Thyroid gland (tissue), 4 donors: ENCODE measurements around the gene KCTD4. TPM values are rescaled to one million over a fixed set of nuclear protein-coding genes. Genes with fewer than 3 reads are reported as not detected.
"Not testable (repeated sequence)": the region's sequence is repeated elsewhere in the genome, so short reads cannot be mapped to it uniquely, and the experiment has no call there.

Experiments
- DNase-seq, 2 donors: peaks; one replicate each; pipeline ENCODE4 v3.0.0-alpha.2; 2019
- H3K27ac ChIP-seq, 3 donors: fragments of 200-600 bp; sonication (generic); 1 replicate in 2 of 3; 2 replicates in 1 of 3; pipeline ENCODE4 v1.5.1; 2016 to 2019; ENCODE audit warnings: mild to moderate bottlenecking in 1 of 3, moderate library complexity in 1 of 3
- H3K27me3 ChIP-seq: fragments of 200-600 bp; sonication (generic); one replicate; pipeline ENCODE4 v1.5.1; 2019
- H3K36me3 ChIP-seq, 2 donors: fragments of 200-600 bp; sonication (generic); one replicate each; pipeline ENCODE4 v1.5.1; 2016 to 2019
- H3K4me1 ChIP-seq, 2 donors: fragments of 200-600 bp; sonication (generic); one replicate each; pipeline ENCODE4 v1.5.1; 2017 to 2019
- H3K4me3 ChIP-seq, 3 donors: fragments of 200-600 bp; sonication (generic); replicated peaks in 1 of 3; 1 replicate in 2 of 3; 2 replicates in 1 of 3; pipeline ENCODE4 v1.5.1; 2016; ENCODE audit warnings: mild to moderate bottlenecking in 1 of 3
- H3K9me3 ChIP-seq: fragments of 200-600 bp; sonication (generic); one replicate; pipeline ENCODE4 v1.5.1; 2017
- POLR2A ChIP-seq, 2 donors: fragments of 450-650 bp; IDR thresholded peaks; one replicate each; pipeline ENCODE4 v1.6.1; 2017; ENCODE audit warnings: antibody characterized with exemption in 2 of 2, mild to moderate bottlenecking in 2 of 2, moderate library complexity in 1 of 2
- WGBS, 2 donors: methylation state at CpG; one replicate each; pipeline ENCODE4 v1.1.5; 2017; 5-methylcytosine and 5-hydroxymethylcytosine counted together
- intact Hi-C: fragments of 100-400 bp; cut with DNase I; formaldehyde crosslinking; loops from one replicate; pipeline ENCODE4 v1.15.1; 2023
- total RNA-seq, 4 donors: library from RNA; depleted of rRNA; stranded (reverse); fragments of >200 nt; gene quantifications; one replicate each; pipeline ENCODE4 v1.2.3, GENCODE V29; 2016
- TF ChIP-seq, protein P1 (sequence below), 6 experiments: fragments of 200-600 bp in 3 of 6; fragments of 450-650 bp in 3 of 6; sonication (generic) in 3 of 6; IDR thresholded peaks; one replicate each; pipeline ENCODE4 v1.5.1; 2016 to 2019; ENCODE audit warnings: antibody characterized with exemption in 6 of 6, mild to moderate bottlenecking in 2 of 6, inconsistent platforms in 1 of 6, moderate library complexity in 1 of 6

The KCTD4 gene
- under 1 TPM in 1 of 4 donors, not detected in 3; 0.11 TPM for total RNA-seq

DNA sequence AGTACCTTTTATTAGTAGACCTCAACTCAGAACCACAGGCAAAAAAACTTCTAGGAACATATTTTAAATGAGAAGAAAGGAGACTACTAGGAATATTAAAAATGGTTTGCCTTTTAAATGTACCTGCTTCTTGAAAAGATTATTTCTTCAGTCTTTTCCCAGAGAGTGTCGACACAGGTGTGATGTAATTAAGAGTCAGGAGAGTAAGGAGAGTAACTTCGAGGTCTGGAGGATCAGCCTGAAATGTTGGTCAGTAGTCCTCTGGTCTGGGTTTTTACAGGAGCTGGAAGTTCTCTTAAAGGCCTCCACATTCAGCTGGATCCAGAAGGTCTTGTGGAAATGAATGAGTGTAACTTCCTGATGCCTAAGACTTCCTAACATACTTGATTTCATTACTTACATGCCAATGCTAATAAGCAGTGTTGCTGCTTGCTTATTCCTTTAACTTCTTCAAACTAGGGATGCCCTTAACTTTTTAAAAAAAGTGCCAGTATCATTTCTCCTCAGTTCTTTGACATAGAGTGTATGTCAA, at the start of gene KCTD4:
Gene KCTD4 (minus strand): TSS at position 345 of the 532 bp plus-strand sequence. CDS start 6,478 bp downstream, outside the sequence.
- DNase-seq: no peak
- no peak within 1 kb of the TSS for H3K4me3 ChIP-seq
- H3K36me3 ChIP-seq: no peaks in the 10 kb centered on the region
- 82 to 85% methylated on average over 2 of the region's 2 CpGs for WGBS, 2 donors
- TF ChIP-seq, protein P1, sequence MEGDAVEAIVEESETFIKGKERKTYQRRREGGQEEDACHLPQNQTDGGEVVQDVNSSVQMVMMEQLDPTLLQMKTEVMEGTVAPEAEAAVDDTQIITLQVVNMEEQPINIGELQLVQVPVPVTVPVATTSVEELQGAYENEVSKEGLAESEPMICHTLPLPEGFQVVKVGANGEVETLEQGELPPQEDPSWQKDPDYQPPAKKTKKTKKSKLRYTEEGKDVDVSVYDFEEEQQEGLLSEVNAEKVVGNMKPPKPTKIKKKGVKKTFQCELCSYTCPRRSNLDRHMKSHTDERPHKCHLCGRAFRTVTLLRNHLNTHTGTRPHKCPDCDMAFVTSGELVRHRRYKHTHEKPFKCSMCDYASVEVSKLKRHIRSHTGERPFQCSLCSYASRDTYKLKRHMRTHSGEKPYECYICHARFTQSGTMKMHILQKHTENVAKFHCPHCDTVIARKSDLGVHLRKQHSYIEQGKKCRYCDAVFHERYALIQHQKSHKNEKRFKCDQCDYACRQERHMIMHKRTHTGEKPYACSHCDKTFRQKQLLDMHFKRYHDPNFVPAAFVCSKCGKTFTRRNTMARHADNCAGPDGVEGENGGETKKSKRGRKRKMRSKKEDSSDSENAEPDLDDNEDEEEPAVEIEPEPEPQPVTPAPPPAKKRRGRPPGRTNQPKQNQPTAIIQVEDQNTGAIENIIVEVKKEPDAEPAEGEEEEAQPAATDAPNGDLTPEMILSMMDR (IDR thresholded peaks at IDR 0.05): no peak
- TF ChIP-seq POLR2A (IDR thresholded peaks at IDR 0.05): no peak
- no peaks in the 10 kb centered on the region for H3K9me3 ChIP-seq
- intact Hi-C loops: no loop called here
- H3K27ac ChIP-seq: no peak within 1 kb of the TSS
- H3K27me3 ChIP-seq: no peaks in the 10 kb centered on the region
- H3K4me1 ChIP-seq: peaks cover 6 to 12% of the 10 kb centered on the region in 2 donors

DNA sequence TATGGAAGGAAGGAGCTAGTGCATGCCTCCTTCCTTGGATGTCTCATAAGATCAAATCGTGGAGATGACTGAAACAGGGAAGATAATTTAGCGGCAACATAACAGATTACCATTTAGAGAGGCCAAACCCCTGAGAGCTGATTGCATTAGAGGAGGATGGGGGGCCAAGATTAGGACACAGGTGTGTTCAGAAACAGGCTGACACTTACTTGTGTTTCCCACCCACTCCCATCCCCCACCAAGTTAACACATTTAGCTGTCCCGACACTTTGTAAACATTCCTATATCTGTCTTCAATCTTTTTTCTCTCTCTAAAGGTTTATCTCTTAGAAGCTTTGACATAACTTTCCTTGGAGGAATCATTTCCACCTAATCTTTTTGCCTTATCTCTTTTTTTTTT, 48.8 kb upstream of the KCTD4 start:
- Histone ChIP-seq H3K4me1 (peaks cover 9 to 15% of the 10 kb centered on the region in 2 donors), H3K9me3 (no peaks in the 10 kb centered on the region), H3K4me3 (no peak overlapping the region), H3K27ac (peak overlapping the region; percentile 8 to 66 (median 57)), H3K27me3 (no peaks in the 10 kb centered on the region), H3K36me3 (no peaks in the 10 kb centered on the region)
- no peak for TF ChIP-seq POLR2A (IDR thresholded peaks at IDR 0.05)
- TF ChIP-seq, protein P1 (IDR thresholded peaks at IDR 0.05): no peak
- 52 to 60% methylated on average over 3 of the region's 3 CpGs for WGBS, 2 donors
- intact Hi-C loops: no loop called here
- no peak for DNase-seq

DNA sequence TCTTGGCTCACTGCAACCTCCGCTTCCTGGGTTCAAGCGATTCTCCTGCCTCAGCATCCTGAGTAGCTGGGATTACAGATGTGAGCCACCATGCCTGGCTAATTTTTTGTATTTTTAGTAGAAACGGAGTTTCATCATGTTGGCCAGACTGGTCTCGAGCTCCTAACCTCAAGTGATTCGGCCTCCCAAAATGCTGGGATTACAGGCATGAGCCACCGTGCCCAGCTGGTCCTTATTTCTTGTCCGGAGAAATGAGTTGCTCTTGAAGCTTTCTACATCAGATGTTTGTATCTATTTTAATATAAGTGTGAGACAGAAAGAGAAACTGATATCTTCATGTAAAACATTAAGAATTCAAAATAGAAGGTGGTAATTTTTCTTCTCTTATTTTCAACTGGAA, 43.9 kb upstream of the KCTD4 start:
- H3K27ac ChIP-seq: peak overlapping the region in 1 of 3 donors; percentile 23
- H3K9me3 ChIP-seq, H3K4me3 ChIP-seq, intact Hi-C loops, DNase-seq, H3K27me3 ChIP-seq, H3K36me3 ChIP-seq: not testable (repeated sequence)
- 96 to 98% methylated on average over 7 of the region's 7 CpGs for WGBS, 2 donors
- peaks cover 16 to 23% of the 10 kb centered on the region in 2 donors for H3K4me1 ChIP-seq

DNA sequence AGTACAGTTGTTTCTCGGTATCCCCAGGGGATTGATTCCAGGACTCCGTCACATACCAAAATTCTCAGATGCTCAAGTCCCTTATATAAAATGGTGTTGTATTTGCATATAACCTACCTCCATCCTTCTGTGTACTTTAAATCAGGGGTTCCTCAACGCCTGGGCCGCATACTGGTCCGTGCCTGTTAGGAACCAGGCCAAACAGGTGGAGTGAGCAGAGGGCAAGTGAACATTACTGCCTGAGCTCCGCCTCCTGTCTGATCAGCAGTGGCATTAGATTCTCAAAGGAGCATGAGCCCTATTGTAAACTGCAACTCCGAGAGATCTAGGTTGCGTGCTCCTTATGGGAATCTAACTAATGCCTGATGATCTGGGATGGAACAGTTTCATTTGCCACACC, 42.2 kb upstream of the KCTD4 start:
- Histone ChIP-seq H3K4me3 (no peak overlapping the region), H3K4me1 (peaks cover 10 to 14% of the 10 kb centered on the region in 2 donors), H3K27ac (peak overlapping the region in 1 of 3 donors; percentile 47), H3K27me3 (no peaks in the 10 kb centered on the region), H3K36me3 (no peaks in the 10 kb centered on the region), H3K9me3 (no peaks in the 10 kb centered on the region)
- no peak for DNase-seq
- 88 to 95% methylated on average over 8 of the region's 8 CpGs for WGBS, 2 donors
- TF ChIP-seq POLR2A (IDR thresholded peaks at IDR 0.05): no peak
- TF ChIP-seq, protein P1 (IDR thresholded peaks at IDR 0.05): no peak
- intact Hi-C loops: no loop called here

DNA sequence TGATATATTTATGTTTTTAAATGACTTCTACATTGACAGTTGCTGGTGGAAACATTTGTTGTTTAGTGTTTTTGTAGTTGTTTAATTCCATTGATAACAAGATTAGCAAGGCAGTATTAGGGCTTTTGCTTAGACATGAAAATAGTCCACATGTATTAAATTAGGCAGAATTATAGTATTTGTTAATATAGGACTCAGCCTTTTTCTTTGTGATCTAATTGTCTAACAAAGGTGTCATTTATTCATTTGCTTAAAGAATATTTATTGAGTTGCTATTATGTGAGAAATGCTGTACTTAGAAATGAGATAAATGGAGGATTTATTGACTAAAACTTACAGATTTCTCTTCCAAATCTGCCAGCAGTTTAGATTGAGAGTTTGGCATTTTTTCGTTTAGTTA, 41.7 kb upstream of the KCTD4 start:
- no peaks in the 10 kb centered on the region for H3K36me3 ChIP-seq
- peak overlapping the region; percentile 4 to 73 (median 47) for H3K27ac ChIP-seq
- no peaks in the 10 kb centered on the region for H3K27me3 ChIP-seq
- no peaks in the 10 kb centered on the region for H3K9me3 ChIP-seq
- no peak for DNase-seq
- H3K4me1 ChIP-seq: peaks cover 10 to 14% of the 10 kb centered on the region in 2 donors
- TF ChIP-seq POLR2A (IDR thresholded peaks at IDR 0.05): no peak
- TF ChIP-seq, protein P1 (IDR thresholded peaks at IDR 0.05): no peak
- peak overlapping the region in 1 of 3 donors; percentile 26 for H3K4me3 ChIP-seq
- WGBS, 2 donors: 95 to 97% methylated on average over 1 of the region's 1 CpG
- intact Hi-C loops: no loop called here
